ENCODE measurements around the gene NAV3.
"Not testable (repeated sequence)": the region's sequence is repeated elsewhere in the genome, so short reads cannot be mapped to it uniquely, and the experiment has no call there.

The NAV3 gene

GRCh38 chr12:78060186-78060585 lies 229.5 kb downstream of the NAV3 start:
- DNase-seq, result peak; percentile 67

DNA sequence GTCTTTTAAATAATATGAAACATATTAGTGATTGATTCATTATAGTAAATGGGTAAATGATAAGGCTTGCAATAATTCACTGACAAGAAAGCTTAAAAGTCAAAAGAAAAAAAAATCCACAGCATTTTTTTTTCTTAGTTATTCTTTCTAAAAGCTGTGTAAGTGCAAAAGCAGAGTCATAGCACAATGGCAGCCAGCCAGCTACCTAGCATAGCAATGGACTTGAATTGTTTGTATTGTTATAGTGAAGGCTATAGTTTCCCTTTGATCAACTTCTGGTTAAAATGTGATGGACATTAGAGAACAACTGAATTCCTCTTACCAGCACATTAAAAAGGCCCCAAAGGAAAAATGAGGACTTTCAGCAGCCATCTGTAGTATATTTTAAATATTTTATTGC lies 232.1 kb downstream of the NAV3 start:
- DNase-seq, result peak; percentile 64

GRCh38 chr12:78081590-78082314 lies 251.1 kb downstream of the NAV3 start:
- DNase-seq, result no peak

DNA sequence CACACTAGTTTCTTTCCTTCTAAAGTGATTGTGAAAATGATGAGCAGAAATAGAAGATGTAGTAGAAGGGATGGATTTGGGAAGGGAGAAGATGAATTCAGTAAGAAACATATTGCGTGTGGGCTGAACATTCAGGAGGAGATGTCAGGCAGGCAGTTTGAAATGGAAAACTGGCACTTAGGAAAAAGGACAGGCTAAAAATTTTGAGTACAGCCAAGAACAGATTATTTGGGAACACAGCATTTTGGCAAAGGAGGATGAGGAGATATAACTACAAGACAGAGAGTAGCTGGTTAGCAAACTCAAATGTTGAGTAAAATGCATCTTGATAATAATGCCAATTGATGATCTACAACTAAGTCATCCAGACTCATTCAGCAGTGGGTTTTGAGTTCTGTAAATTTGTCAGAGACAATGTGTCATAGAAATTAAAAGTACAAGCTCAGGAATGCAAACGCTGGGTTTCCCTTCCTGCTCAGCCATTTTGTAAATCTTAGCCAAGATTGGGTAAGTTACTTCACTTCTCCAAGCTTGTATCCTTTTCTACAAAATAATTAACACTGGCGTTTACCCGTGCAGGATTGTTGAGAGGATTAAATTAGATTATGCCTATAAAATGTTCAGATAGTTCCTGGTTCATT lies 255.0 kb downstream of the NAV3 start:
- peak; percentile 71 for DNase-seq

GRCh38 chr12:78086553-78087362 lies 256.1 kb downstream of the NAV3 start:
- peak; percentile 35 for DNase-seq

DNA sequence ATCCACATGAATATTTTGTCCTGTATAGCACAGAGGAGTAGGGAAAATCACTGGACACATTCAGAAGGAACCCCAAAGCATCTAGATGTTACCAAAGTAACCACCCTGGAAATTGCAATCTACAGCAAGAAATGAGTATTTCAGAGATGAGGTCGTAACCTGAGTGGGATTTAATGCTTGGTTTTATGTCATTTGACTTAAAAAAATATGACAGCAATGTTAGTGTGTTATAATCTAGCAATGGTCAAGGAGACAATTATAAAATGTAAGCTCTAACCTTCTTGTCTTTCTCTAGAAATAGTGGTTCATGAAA lies 256.6 kb downstream of the NAV3 start:
- peak; percentile 21 for DNase-seq

- no peak for DNase-seq
Observed at GRCh38 chr12:78088391-78088832, 257.7 kb downstream of the NAV3 start.

- DNase-seq, result no peak
Observed at GRCh38 chr12:78090266-78090665, 259.6 kb downstream of the NAV3 start.

- DNase-seq, result no peak
Observed at GRCh38 chr12:78095623-78096022, 264.9 kb downstream of the NAV3 start.

GRCh38 chr12:78096909-78097597 lies 266.4 kb downstream of the NAV3 start:
- DNase-seq, result peak; percentile 67

DNA sequence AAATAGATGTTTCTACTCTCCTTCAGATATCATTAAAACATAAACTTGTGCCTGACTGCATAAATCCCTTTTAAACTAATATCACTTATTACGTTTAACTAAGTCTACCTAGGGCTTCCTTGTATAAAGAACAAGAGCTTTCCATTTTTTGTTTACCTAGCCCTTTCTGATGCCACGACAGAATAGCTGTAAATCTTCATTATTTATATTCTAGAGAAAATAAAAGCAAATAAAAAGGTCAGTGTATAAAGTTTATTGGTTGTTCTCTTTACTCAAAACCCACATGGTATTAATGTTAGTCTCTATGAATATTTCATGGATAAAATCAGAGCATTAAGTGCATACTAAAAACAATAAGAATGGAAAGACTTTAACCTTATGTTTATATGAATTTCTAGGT lies 269.1 kb downstream of the NAV3 start:
- no peak for DNase-seq

DNA sequence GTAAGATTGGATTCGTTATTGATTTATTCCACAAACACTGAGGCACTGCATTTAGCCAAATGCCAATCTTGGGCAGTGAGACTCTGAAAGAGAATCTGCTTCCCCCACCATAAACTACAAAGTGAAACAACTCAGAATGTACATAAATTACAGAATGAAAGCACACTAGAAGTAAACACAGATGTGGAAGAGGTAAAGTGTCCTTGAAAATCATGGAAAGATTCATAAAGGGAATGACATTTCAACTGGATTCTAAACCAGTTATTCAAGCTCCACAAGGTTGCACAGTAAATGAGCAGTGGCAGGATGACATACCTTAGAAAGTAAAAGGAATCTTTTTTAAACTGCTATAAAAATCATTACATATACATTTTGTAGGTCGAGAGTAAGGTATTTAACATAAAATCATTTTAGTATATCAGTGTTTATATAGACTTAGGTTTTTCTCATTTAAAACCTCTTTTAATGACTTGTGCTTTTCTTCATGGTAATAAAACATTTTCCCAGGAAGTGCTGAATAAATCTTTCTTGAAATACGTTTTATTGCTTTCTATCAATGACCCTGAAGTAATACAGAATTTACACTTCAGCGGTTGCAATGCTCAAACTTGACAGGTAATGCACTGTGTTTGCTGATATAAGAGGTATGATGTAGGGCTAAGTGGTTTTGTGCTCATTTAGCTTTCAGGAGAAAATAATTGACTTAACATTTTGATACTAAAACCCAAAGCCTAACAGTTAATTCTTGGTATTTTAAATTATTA lies 270.6 kb downstream of the NAV3 start:
- DNase-seq, result no peak

GRCh38 chr12:78101946-78102635 lies 271.4 kb downstream of the NAV3 start:
- no peak for DNase-seq

DNA sequence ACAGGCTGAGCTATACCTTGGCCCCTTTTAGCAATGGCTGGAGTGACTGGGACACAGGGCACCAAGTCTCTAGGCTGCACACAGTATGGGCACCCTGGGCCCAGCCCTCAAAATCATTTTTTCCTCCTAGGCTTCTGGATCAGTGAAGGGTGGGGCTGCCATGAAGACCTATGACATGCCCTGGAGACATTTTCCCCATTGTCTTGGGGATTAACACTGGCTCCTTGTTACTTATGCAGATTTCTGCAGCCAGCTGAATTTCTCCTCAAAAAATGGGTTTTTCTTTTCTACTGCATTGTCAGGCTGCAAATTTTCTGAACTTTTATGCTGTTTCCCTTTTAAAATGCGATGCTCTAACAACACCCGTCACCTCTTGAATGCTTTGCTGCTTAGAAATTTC lies 272.1 kb downstream of the NAV3 start:
- not testable (repeated sequence) for DNase-seq

DNA sequence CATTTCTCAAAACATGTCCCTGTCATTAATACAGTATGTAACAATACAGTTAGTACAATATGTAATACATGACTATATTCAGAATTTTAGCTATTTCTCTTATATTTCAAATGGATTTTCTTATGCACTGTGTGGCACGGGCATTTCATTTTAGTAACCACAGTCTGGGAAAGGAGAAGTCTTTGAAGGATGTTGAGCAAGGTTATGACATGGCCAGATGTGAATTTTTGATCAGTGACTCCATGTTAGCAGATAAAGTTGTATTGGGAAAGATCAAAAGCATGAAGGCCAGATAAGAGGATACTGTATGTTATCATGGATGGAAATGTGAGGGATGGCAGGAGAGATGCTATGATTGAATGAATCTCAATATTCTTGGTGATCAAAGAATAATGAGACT lies 285.2 kb downstream of the NAV3 start:
- no peak for DNase-seq

DNA sequence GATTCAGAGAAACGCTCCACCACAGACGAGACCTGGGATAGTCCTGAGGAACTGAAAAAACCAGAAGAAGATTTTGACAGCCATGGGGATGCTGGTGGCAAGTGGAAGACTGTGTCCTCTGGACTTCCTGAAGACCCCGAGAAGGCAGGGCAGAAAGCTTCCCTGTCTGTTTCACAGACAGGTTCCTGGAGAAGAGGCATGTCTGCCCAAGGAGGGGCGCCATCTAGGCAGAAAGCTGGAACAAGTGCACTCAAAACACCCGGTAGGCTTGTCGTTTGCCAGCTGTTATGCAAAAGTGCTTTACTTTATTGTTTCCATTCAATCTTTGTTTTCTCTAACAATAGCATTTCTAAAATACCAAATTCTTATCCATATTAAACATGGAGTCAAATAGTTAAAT lies 287.3 kb downstream of the NAV3 start:
- no peak for DNase-seq

GRCh38 chr12:78118486-78118885 lies 287.8 kb downstream of the NAV3 start:
- DNase-seq, result peak; percentile 44

DNA sequence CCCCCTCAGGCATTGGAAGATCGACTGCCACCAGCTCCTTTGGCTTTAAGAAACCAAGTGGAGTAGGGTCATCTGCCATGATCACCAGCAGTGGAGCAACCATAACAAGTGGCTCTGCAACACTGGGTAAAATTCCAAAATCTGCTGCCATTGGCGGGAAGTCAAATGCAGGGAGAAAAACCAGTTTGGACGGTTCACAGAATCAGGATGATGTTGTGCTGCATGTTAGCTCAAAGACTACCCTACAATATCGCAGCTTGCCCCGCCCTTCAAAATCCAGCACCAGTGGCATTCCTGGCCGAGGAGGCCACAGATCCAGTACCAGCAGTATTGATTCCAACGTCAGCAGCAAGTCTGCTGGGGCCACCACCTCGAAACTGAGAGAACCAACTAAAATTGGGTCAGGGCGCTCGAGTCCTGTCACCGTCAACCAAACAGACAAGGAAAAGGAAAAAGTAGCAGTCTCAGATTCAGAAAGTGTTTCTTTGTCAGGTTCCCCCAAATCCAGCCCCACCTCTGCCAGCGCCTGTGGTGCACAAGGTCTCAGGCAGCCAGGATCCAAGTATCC lies 288.7 kb downstream of the NAV3 start:
- no peak for DNase-seq

- DNase-seq, result no peak
Observed at GRCh38 chr12:78120306-78120705, 289.6 kb downstream of the NAV3 start.

- DNase-seq, result peak; percentile 23
Observed at GRCh38 chr12:78120866-78121560, 290.3 kb downstream of the NAV3 start.

All from fibroblast of skin of abdomen (primary cell).